Measurements from ENCODE around the gene ERAL1. TPM values are rescaled to one million over a fixed set of nuclear protein-coding genes. Genes with fewer than 3 reads are reported as not detected.
"Not testable (repeated sequence)": the region's sequence is repeated elsewhere in the genome, so short reads cannot be mapped to it uniquely, and the experiment has no call there.

ERAL1 gene
- polyA plus RNA-seq, 1 donor from 2014 or later, result 45.8 TPM

GRCh38 chr17:28861393-28862203 lies 6.8 kb downstream of the ERAL1 start:
- no peaks in the 10 kb centered on the region for H3K9me3 Mint-ChIP-seq
- no peaks in the 10 kb centered on the region for H3K27me3 Mint-ChIP-seq
- H3K4me1 Mint-ChIP-seq, result peaks cover 7 to 13% (median 8%) of the 10 kb centered on the region in 3 donors
- peak overlapping the region in 2 of 3 donors; percentile 46 to 67 for H3K27ac Mint-ChIP-seq
- no peaks in the 10 kb centered on the region for H3K36me3 Mint-ChIP-seq
- H3K4me3 Mint-ChIP-seq, result no peak overlapping the region

GRCh38 chr17:28862561-28862960 lies 7.7 kb downstream of the ERAL1 start:
- Mint-ChIP-seq H3K9me3 (no peaks in the 10 kb centered on the region), H3K4me3 (no peak overlapping the region), H3K36me3 (no peaks in the 10 kb centered on the region), H3K4me1 (peaks cover 7 to 13% (median 8%) of the 10 kb centered on the region in 3 donors), H3K27me3 (no peaks in the 10 kb centered on the region), H3K27ac (peak overlapping the region in 2 of 3 donors; percentile 29 to 73)

- Mint-ChIP-seq H3K27me3 (no peaks in the 10 kb centered on the region), H3K9me3 (no peaks in the 10 kb centered on the region), H3K36me3 (no peaks in the 10 kb centered on the region), H3K4me1 (peaks cover 8 to 10% (median 10%) of the 10 kb centered on the region in 3 donors), H3K4me3 (no peak overlapping the region), H3K27ac (no peak overlapping the region)
Observed at GRCh38 chr17:28863953-28864352, 9.1 kb downstream of the ERAL1 start.

- H3K4me3 Mint-ChIP-seq, result peak overlapping the region in 3 of 4 donors; percentile 1 to 90 (median 51)
- no peaks in the 10 kb centered on the region for H3K27me3 Mint-ChIP-seq
- H3K9me3 Mint-ChIP-seq, result no peaks in the 10 kb centered on the region
- H3K27ac Mint-ChIP-seq, result peak overlapping the region; percentile 8 to 86 (median 33)
- peaks cover 8 to 10% (median 10%) of the 10 kb centered on the region in 3 donors for H3K4me1 Mint-ChIP-seq
- H3K36me3 Mint-ChIP-seq, result no peaks in the 10 kb centered on the region
Observed at GRCh38 chr17:28864991-28865849, 10.4 kb downstream of the ERAL1 start.

- H3K27me3 Mint-ChIP-seq, result no peaks in the 10 kb centered on the region
- peak overlapping the region in 3 of 4 donors; percentile 1 to 90 (median 51) for H3K4me3 Mint-ChIP-seq
Observed at GRCh38 chr17:28865946-28866752, 11.3 kb downstream of the ERAL1 start.

GRCh38 chr17:28867276-28867675 lies 12.5 kb downstream of the ERAL1 start:
- H3K4me1 Mint-ChIP-seq, result peaks cover 12 to 17% (median 15%) of the 10 kb centered on the region in 3 donors
- peak overlapping the region in 2 of 3 donors; percentile 54 to 61 for H3K27ac Mint-ChIP-seq
- H3K9me3 Mint-ChIP-seq, result no peaks in the 10 kb centered on the region
- H3K36me3 Mint-ChIP-seq, result peaks cover 5% of the 10 kb centered on the region
- no peaks in the 10 kb centered on the region for H3K27me3 Mint-ChIP-seq
- H3K4me3 Mint-ChIP-seq, result peak overlapping the region in 1 of 4 donors; percentile 77

More at GRCh38 chr17:28865946-28866752, 11.3 kb downstream of the ERAL1 start:
- no peaks in the 10 kb centered on the region for H3K9me3 Mint-ChIP-seq
- H3K27ac Mint-ChIP-seq, result peak overlapping the region; percentile 8 to 86 (median 33)
- peaks cover 13% of the 10 kb centered on the region in 3 donors for H3K4me1 Mint-ChIP-seq
- H3K36me3 Mint-ChIP-seq, result peaks cover 3% of the 10 kb centered on the region

- Mint-ChIP-seq H3K36me3 (peaks cover 5% of the 10 kb centered on the region), H3K4me3 (peak overlapping the region; percentile 0 to 89 (median 47)), H3K4me1 (peaks cover 8 to 21% (median 10%) of the 10 kb centered on the region in 3 donors), H3K27me3 (no peaks in the 10 kb centered on the region), H3K9me3 (no peaks in the 10 kb centered on the region), H3K27ac (peak overlapping the region; percentile 8 to 97 (median 97))
Observed at GRCh38 chr17:28871056-28871579, 16.3 kb downstream of the ERAL1 start.

DNA sequence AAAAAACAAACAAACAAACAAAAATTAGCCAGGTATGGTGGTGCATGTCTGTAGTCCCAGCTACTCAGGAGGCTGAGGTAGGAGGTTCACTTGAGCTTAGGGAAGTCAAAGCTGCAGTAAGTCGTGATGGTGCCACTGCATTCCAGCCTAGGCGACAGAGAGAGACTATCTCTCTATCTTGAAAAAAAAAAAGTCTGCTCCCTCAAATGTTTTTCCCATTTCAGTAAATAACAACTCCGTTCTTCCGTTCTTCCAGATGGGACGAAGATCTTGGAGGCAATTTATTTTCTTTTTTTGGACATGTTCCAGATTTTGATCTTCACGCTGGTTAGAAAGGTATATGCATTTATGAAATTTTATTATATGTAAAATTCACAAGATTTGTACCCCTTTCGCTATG lies 19.0 kb downstream of the ERAL1 start:
- Mint-ChIP-seq H3K4me1 (peaks cover 7 to 18% (median 13%) of the 10 kb centered on the region in 3 donors), H3K27me3 (no peaks in the 10 kb centered on the region), H3K27ac (no peak overlapping the region), H3K9me3 (no peaks in the 10 kb centered on the region), H3K4me3 (no peak overlapping the region), H3K36me3 (peaks cover 7% of the 10 kb centered on the region)

DNA sequence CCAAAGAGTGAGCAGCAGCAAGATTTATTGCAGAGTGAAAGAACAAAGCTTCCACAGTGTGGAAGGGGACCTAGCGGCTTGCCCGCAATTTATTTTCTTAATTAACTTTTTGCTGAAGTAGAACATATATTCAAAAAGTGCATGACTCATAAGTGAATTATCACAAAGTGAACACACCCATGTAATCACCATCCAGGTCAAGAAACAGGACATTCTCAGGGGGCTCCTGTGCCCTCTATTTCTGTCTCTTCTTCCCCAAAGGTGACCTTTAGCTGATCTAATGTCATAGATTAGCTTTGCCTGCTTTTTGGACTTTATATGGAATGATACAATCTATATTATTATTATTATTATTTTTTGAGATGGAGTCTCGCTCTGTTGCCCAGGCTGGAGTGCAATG lies 19.9 kb downstream of the ERAL1 start:
- H3K36me3 Mint-ChIP-seq, result peaks cover 7% of the 10 kb centered on the region
- no peaks in the 10 kb centered on the region for H3K9me3 Mint-ChIP-seq
- H3K27me3 Mint-ChIP-seq, result no peaks in the 10 kb centered on the region
- H3K4me3 Mint-ChIP-seq, result no peak overlapping the region
- no peak overlapping the region for H3K27ac Mint-ChIP-seq
- H3K4me1 Mint-ChIP-seq, result peaks cover 7 to 18% (median 13%) of the 10 kb centered on the region in 3 donors

DNA sequence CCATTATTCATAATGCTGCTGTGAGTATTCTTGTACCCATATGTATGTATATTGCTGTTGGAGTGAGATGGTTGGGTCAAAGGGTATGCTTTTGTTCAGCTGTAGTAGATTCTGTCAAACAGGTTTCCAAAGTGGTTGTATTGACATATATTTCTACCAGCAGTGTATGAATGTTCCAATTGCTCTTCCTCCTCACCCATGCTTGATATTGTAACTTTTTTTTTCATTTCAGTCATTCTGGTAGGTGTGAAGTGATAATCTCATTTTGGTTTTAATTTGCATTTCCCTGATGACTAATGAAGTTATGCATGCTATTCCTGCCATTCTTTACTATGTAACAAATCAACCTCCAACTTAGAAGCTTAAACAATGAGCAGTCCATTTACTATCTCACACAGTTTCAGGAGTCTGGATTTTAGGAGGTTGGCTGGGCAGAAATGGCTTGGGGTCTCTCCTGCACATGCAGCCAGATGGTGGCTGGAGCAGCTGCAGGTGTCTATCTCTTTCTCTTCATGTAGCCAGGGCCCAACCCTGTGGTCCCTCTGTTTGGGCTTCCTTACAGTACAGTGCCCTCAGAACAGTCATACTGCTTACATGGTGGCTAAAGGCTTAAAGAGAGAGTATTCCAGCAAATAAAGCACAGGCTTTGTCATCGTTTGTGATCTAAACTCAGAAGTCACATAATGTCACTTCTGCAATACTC lies 21.2 kb downstream of the ERAL1 start:
- no peaks in the 10 kb centered on the region for H3K27me3 Mint-ChIP-seq
- H3K36me3 Mint-ChIP-seq, result peaks cover 5% of the 10 kb centered on the region
- H3K4me3 Mint-ChIP-seq, result no peak overlapping the region
- peak overlapping the region in 1 of 3 donors; percentile 14 for H3K27ac Mint-ChIP-seq
- H3K4me1 Mint-ChIP-seq, result peaks cover 4 to 16% (median 11%) of the 10 kb centered on the region in 3 donors
- no peaks in the 10 kb centered on the region for H3K9me3 Mint-ChIP-seq

DNA sequence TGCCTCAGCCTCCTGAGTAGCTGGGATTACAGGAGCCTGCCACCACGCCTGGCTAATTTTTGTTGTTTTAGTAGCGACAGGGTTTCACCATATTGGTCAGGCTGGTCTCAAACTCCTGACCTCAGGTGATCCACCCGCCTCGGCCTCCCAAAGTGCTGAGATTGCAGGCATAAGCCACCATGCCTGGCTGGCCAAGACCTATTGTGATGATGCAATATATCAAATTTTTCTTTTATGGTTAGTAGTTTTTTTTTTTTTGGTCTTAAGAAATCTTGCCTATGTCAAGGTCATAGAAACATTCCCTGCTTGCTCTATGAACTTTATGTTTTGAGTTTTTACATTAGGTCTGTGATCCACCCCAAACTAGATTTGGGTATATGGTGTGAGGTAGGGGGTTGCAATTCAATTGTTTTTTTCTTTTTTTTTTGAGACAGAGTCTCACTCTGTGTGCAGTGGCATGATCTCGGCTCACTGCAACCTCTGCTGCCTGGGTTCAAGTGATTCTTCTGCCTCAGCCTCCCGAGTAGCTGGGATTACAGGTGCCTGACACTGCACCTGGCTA lies 22.4 kb downstream of the ERAL1 start:
- H3K9me3 Mint-ChIP-seq, H3K27ac Mint-ChIP-seq, H3K27me3 Mint-ChIP-seq, H3K4me3 Mint-ChIP-seq, H3K36me3 Mint-ChIP-seq: not testable (repeated sequence)
- H3K4me1 Mint-ChIP-seq, result peaks cover 0 to 11% (median 8%) of the 10 kb centered on the region in 3 donors

DNA sequence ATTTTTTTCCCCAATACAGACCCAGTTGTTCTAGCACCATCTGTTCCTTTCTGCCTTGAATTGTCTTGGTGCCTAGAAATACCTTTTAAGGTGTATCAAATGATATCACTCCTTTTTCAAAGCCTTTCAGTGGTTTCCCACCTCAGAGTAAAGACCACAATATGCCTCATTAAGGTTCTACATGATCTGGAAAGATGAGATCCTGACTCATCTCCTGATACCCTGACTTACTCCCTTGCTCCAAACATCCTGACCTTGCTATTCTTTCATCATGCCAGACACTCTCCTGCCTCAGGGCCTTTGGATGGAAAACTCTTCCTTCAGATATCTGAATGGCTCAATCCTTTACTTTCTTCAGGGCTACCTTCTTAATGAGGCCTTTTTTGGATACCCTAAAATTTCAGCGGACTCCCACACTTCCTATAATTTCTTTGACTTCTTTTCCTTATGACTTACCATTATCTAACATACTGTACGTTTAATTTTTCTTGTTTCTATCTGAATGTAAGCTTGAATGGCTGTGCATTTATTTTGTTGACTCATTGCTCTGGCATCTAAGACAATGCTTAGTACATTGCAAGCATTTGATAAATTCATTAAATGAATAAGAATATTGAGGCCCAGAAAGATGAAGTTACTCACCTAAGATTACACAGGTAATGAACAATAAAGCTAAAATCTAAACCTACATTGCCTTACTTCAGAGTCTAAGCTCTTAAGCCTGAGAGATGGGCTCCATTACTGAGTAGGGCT lies 23.5 kb downstream of the ERAL1 start:
- Mint-ChIP-seq H3K9me3 (no peaks in the 10 kb centered on the region), H3K4me3 (no peak overlapping the region), H3K27me3 (no peaks in the 10 kb centered on the region), H3K27ac (peak overlapping the region in 2 of 3 donors; percentile 32 to 72), H3K36me3 (peaks cover 2% of the 10 kb centered on the region), H3K4me1 (peaks cover 0 to 8% (median 5%) of the 10 kb centered on the region in 3 donors)

DNA sequence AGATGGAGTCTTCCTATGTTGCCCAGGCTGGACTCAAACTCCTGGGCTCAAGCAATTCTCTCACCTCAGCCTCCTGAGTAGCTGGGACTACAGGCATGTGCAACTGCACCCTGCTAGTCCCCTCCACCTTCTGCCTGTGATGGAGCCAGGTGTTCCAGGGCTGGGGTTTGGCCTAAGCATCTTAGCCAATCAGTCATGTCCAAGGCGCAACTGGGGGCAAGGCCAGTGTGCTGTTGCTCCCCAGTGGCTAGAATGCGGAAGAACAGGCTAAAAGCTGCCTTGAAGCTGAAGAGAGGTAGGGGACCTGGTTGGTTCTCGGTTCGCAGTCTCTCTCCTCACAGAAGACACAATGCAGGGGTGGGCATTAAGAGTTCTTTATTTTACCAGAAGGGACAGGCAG lies 24.2 kb downstream of the ERAL1 start:
- Mint-ChIP-seq H3K4me1 (peaks cover 0 to 5% (median 1%) of the 10 kb centered on the region in 3 donors), H3K4me3 (no peak overlapping the region), H3K27me3 (no peaks in the 10 kb centered on the region), H3K9me3 (no peaks in the 10 kb centered on the region), H3K27ac (no peak overlapping the region), H3K36me3 (peaks cover 2% of the 10 kb centered on the region)

Data from IgD-negative memory B cell (primary cell).